Lower leg skin (tissue), 4 donors: ENCODE data around the gene ZFHX3. TPM values are rescaled to one million over a fixed set of nuclear protein-coding genes. Genes with fewer than 3 reads are reported as not detected.

Source experiments
- DNase-seq, 2 donors: peaks; one replicate each; pipeline ENCODE4 v3.0.0-alpha.2; 2019; ENCODE audit warnings: low spot score in 2 of 2
- H3K4me3 ChIP-seq: fragments of 200-600 bp; sonication (generic); 2 replicates; pipeline ENCODE4 v1.5.1; 2017; ENCODE audit warnings: mild to moderate bottlenecking, low read depth; ENCODE audit not compliant: poor library complexity, severe bottlenecking
- POLR2A ChIP-seq, 2 donors: fragments of 450-650 bp; IDR thresholded peaks; one replicate each; pipeline ENCODE4 v1.6.1; 2016 to 2017; ENCODE audit warnings: antibody characterized with exemption in 2 of 2, mild to moderate bottlenecking in 1 of 2, moderate library complexity in 1 of 2
- WGBS, 2 donors: methylation state at CpG; one replicate each; pipeline ENCODE4 v1.1.5; 2018; 5-methylcytosine and 5-hydroxymethylcytosine counted together
- intact Hi-C: fragments of 100-400 bp; cut with DNase I; formaldehyde crosslinking; loops from one replicate; pipeline ENCODE4 v1.15.0; 2023; ENCODE audit warnings: low total_unique reads
- total RNA-seq, 4 donors: library from RNA; depleted of rRNA; stranded (reverse); fragments of >200 nt; gene quantifications; one replicate each; pipeline ENCODE4 v1.1.0, GENCODE V29; 2016
- TF ChIP-seq, protein P1 (sequence below), 3 donors: fragments of 450-650 bp; IDR thresholded peaks; one replicate each; pipeline ENCODE4 v1.5.1; 2016; ENCODE audit warnings: antibody characterized with exemption in 3 of 3, mild to moderate bottlenecking in 3 of 3, moderate library complexity in 2 of 3

Gene ZFHX3
- total RNA-seq, 4 donors from 2014 or later: 3.4 to 14.9 (median 10.0) TPM

DNA sequence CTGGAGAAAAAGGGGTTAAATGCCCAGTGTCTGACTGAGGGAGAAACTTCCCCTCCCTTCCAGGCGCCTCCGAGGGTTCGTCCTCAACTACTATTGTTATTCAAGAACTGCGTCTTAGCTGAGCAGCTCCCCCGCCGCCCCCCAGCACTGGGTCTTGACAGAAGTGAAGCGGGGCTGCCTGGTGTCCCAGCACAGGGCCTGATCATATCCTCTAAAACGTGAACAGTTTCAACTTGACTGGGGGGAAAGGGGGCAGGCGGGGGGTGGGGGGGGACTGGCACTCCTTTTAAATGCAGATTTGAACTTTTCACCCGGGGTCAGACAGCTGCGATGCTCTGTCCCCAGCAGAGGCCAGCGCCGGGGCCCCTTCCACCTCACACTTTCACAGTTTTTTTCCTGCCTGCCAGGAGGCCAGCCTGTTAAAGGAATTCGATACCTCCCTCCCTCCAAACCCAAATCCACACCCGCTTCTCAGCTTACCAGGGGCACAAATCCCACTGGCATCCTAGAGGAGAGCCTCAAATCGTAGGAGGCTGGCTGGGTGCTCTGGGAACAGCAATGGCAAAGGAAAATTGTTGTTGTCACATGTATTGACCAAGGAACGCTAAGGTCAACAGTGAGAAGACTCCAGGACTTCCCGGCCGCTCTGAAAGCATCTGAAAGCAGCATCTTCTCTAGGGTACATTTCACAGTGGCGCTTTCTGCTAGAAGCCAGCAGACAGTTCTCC is 14.5 kb downstream of the ZFHX3 start:
- WGBS, 2 donors: 81 to 85% methylated on average over 20 of the region's 20 CpGs
- intact Hi-C loops: loop anchor here (10.0 kb wide), 1 partner anchor 189 kb away; no protein-coding TSS in a partner anchor
- TF ChIP-seq POLR2A (IDR thresholded peaks at IDR 0.05): no peak
- TF ChIP-seq, protein P1, sequence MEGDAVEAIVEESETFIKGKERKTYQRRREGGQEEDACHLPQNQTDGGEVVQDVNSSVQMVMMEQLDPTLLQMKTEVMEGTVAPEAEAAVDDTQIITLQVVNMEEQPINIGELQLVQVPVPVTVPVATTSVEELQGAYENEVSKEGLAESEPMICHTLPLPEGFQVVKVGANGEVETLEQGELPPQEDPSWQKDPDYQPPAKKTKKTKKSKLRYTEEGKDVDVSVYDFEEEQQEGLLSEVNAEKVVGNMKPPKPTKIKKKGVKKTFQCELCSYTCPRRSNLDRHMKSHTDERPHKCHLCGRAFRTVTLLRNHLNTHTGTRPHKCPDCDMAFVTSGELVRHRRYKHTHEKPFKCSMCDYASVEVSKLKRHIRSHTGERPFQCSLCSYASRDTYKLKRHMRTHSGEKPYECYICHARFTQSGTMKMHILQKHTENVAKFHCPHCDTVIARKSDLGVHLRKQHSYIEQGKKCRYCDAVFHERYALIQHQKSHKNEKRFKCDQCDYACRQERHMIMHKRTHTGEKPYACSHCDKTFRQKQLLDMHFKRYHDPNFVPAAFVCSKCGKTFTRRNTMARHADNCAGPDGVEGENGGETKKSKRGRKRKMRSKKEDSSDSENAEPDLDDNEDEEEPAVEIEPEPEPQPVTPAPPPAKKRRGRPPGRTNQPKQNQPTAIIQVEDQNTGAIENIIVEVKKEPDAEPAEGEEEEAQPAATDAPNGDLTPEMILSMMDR (IDR thresholded peaks at IDR 0.05): no peak
- DNase-seq: no peak
- H3K4me3 ChIP-seq: no peak overlapping the region

GRCh38 chr16:73032541-73033270 is 15.2 kb downstream of the ZFHX3 start:
- TF ChIP-seq POLR2A (IDR thresholded peaks at IDR 0.05): no peak
- TF ChIP-seq, protein P1 (IDR thresholded peaks at IDR 0.05): no peak
- no peak for DNase-seq
- intact Hi-C loops: loop anchor here (10.0 kb wide), 1 partner anchor 188 kb away; no protein-coding TSS in a partner anchor
- no peak overlapping the region for H3K4me3 ChIP-seq
- 84 to 88% methylated on average over 10 of the region's 10 CpGs for WGBS, 2 donors

GRCh38 chr16:73031984-73032383 is 15.9 kb downstream of the ZFHX3 start:
- no peak overlapping the region for H3K4me3 ChIP-seq
- DNase-seq: no peak
- WGBS, 2 donors: 81 to 86% methylated on average over 9 of the region's 9 CpGs
- intact Hi-C loops: loop anchor here (10.0 kb wide), 1 partner anchor 187 kb away; no protein-coding TSS in a partner anchor
- no peak for TF ChIP-seq POLR2A (IDR thresholded peaks at IDR 0.05)
- TF ChIP-seq, protein P1 (IDR thresholded peaks at IDR 0.05): no peak

- DNase-seq: no peak
- intact Hi-C loops: loop anchor here (10.0 kb wide), 1 partner anchor 187 kb away; no protein-coding TSS in a partner anchor
- no peak overlapping the region for H3K4me3 ChIP-seq
- 75 to 76% methylated on average over 21 of the region's 21 CpGs for WGBS, 2 donors
- TF ChIP-seq POLR2A (IDR thresholded peaks at IDR 0.05): no peak
- TF ChIP-seq, protein P1 (IDR thresholded peaks at IDR 0.05): no peak
Observed at GRCh38 chr16:73031155-73031866, 16.6 kb downstream of the ZFHX3 start.

- DNase-seq: no peak
Observed at GRCh38 chr16:73028721-73029361, 19.1 kb downstream of the ZFHX3 start.

More at GRCh38 chr16:73028721-73029361, 19.1 kb downstream of the ZFHX3 start:
- 66 to 82% methylated on average over 8 to 9 of the region's 9 CpGs for WGBS, 2 donors
- no peak overlapping the region for H3K4me3 ChIP-seq
- no peak for TF ChIP-seq POLR2A (IDR thresholded peaks at IDR 0.05)
- TF ChIP-seq, protein P1 (IDR thresholded peaks at IDR 0.05): no peak
- intact Hi-C loops: no loop called here
